NCI-H748 (cell line): ENCODE results near the gene VSNL1.
A peak's percentile ranks its signal among the peaks of the same experiment; 100 is the strongest.

Experiments
- DNase-seq: peaks from one replicate; lab custom pipeline; 2025; ENCODE audit not compliant: unreplicated experiment; lab: John Stamatoyannopoulos, UW

VSNL1 gene

DNA sequence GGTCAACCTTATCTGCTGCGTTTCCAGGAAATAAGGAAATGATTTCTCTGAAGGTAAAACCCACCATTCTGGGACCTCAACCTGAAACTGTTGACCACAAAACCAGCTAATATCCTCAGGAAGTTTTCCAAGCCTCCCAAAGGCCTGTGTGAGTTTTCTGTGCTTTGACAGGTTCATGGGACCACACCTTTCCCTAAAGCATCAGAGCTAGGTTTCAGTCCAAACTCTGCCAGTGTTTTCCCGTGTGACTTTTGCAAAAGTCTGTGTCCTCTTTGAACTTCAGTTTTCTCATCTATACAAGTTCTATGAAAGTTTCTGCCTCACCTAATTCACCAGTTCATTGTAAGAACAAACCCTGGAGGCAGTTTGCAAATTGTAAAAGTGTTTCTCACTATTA lies 39.8 kb downstream of the VSNL1 start:
- no peak for DNase-seq

- DNase-seq: no peak
These were observed 41.3 kb downstream of the VSNL1 start for GRCh38 chr2:17581831-17582230.

DNA sequence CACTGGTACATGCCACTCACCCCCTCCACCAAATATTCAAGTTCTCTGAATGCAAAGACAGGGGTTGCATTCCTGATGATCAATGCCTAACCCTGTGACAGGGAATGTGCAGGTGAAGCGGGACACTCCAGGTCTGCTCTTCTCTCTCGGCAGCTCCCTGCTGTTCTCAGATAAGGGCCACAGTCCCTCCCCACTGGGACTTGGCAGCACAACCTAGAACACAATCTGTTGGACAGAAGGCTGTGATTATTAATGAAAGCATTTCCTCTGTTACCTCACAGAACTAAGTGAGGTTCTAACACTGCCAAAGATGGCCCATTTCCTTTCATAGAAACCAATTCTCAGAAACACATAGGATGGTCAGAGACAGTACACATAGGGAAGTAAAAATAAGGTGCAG lies 42.7 kb downstream of the VSNL1 start:
- DNase-seq: no peak

DNA sequence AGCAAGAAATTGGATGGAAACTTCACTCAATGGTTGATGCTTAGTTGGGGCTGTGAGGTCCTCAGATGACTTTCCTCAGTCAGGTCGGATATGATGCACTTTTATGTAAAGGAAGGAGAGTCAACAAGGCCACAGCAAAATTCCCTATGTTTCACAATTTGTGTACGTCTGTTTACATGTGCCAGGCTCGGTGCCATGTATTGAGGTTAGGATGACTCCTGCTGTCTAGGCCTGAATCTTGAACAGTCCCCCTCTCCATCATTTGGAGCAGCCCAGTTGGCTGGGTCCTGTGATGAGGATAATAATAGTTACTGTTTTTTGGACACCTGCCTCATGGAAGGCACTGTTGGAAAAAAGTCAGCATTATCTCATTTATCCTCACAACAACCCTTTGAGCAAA lies 43.1 kb downstream of the VSNL1 start:
- DNase-seq: no peak

DNA sequence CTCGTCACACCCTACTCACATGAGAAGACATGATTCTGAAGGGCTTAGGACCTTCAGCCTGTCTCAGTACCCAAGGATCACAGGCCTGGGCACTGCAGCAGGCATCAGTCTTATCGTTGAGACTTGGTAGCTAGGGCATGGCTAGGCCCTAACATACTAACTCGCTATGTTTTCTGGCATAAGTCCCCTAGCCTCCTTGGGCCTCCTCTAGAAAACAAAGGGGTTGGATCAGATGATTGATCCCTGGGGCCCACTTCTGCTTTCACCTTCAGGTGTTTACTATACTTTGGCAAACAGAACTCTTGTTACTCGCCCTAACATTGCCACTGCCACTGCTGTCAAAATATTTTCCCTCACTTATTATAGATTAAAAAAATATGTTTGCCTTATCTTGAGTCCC lies 44.2 kb downstream of the VSNL1 start:
- no peak for DNase-seq

- DNase-seq: no peak
These were observed 47.0 kb downstream of the VSNL1 start for GRCh38 chr2:17587469-17587868.

GRCh38 chr2:17588031-17588430 lies 47.5 kb downstream of the VSNL1 start:
- DNase-seq: no peak

DNA sequence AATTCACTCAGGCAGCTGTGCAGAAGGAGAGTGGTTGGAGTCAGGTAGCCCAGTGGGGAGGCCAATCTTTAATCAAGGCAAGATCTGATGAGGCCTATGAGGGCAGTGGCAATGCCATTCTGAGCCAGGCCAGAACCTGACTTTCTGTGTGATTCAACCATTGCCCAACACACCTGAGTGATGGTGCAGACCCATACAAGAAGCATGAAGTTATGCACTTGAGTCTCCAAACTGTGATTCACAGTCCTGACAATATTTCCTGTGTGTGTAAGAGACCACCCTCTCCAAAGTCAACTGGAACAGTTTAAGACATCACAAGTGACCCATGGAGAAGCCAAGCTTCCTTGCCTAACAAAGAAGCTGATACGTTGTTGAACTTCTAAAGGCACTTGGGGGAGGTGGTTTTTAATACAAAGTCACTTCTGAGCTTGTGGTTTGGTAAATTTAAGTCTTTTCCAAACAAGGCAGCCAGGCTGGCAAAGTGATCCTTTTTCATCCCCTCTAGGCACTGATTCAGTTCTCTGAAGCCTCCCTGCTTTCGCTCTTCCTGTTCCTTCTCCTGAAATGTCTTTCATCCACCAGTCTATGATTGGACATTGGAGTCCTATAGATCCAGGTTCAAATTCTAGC lies 49.0 kb downstream of the VSNL1 start:
- no peak for DNase-seq

DNA sequence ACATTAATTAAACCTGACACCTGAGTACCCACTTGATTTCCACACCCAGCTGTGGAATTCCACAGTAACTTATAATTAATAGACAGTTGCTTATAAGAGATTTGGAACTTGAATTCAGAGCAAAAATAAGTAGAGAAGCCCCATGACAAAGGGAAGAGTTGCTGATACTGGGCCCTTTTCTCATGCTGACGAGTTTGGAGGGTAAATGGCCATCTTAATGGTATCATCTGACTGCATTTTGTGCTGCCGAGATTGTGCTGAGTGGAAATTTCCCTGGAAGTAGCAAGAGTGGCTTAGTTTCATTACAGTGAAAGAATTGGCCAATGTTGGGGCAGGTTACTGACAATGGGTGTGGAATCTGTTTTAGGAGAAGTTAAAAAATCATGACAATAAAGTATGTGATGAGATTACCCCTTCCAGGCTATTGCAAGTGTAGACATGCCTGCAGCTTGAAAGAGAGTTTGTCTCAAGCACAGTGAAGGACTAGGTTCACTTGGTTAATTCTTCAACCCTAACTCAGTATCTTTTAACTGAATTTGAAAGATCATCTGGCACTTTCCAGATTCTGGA lies 49.9 kb downstream of the VSNL1 start:
- DNase-seq: no peak

DNA sequence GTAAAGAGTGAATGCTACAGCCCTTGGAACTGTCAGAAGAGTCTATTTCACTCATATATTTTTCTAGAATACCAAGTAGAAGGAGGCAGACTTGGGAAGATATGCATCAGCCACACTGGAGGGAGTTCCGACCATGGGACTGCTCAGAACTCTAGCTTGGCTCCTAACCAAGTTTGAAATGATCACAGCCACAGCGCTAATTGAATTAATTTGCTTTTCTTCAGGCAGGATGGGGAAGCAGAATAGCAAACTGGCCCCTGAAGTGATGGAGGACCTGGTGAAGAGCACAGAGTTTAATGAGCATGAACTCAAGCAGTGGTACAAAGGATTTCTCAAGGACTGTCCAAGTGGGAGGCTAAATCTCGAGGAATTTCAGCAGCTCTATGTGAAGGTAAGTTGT lies 51.4 kb downstream of the VSNL1 start:
- no peak for DNase-seq

DNA sequence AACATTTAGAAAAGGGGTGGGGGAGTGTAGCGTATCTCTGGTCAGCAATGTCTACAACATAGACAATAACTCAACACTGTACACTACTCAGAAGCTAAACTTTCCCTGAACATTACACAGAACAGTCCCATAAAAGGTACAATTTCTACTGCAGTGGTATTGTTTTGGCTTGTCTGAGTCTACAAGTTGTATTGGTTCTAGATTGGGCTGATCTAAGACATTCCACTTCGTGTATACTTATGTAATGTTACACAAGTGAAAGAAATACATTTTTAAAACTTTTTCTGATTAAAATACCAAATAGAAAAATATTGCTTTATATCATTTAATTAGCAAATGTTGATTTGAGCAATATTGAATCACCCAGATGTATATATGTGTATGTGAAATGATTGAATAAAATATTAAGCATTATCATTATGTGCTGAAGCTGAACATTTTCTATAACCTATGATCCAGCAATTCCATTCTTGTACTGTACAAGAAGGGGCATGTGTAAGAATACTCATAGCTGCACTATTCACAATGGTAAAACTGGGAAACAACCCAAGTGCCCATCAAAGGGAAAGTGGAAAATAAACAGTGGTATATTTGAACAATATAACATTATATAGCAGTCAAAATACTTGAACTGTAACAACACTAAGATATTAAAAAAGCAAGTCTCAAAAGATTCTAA lies 52.4 kb downstream of the VSNL1 start:
- DNase-seq: no peak

- no peak for DNase-seq
These were observed 52.9 kb downstream of the VSNL1 start for GRCh38 chr2:17593445-17593840.

GRCh38 chr2:17593841-17594491 lies 53.5 kb downstream of the VSNL1 start:
- no peak for DNase-seq

GRCh38 chr2:17594533-17595401 lies 54.3 kb downstream of the VSNL1 start:
- DNase-seq: no peak

- DNase-seq: no peak
These were observed 59.1 kb downstream of the VSNL1 start for GRCh38 chr2:17599617-17600016.

GRCh38 chr2:17600556-17601204 lies 60.2 kb downstream of the VSNL1 start:
- DNase-seq: no peak

DNA sequence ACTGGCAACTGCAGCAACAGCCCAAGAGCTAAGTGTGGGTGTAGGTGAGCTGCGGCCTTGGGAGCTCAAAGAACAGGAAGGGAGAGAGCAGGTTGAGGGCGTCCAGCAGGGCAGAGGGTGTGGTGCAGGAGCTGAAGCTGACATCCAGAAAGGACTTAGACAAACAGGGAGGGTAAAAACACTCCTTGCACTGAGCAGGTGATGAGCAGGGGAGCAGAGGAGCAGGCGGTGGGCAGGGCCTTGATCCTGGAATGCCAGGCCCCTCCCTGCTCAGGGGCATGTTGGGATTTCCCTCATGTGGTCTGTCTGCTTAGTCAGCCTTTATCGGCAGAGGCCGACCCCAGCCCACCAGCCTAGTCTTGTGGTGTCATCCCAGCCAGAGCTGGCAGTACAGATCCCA lies 63.6 kb downstream of the VSNL1 start:
- DNase-seq: no peak

DNA sequence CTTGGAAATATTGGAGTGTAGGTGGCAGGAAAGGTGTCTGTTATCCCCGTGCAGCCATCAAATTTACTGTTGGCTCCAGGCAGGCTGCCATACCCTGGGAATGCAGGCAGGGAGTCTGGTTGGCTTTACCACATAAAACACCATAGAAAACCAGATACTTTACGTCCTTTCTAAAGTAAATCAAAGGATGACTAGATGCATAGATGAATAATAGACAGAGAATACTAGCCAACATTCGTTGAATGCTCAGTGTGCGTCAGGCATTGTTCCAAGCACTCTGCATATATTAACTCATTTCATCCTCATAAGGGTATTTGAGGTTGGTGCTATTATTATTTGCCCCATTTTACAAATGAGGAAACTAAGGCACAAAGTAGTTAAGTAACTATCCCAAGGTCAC lies 65.2 kb downstream of the VSNL1 start:
- DNase-seq: no peak

DNA sequence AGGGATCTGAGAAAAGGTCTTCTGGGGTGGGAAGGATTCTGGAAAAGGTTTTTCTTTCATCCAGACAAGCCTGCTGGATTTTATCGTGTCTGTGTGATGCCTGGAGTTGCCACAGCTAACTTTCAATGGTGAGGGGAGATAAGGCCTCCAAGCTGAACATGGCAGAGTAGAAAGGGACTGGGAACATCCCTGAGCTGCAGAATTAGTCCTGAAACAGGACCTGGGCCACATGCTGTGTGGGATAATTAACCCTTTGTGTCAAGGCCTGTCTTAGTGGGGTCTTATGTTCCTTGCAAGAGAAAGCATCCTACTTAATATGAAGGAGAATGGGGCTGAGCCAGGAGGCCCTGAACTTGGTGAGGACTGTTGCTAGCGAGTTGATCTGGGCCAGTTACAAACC lies 66.4 kb downstream of the VSNL1 start:
- DNase-seq: no peak

- DNase-seq: no peak
These were observed 66.9 kb downstream of the VSNL1 start for GRCh38 chr2:17607379-17607778.

DNA sequence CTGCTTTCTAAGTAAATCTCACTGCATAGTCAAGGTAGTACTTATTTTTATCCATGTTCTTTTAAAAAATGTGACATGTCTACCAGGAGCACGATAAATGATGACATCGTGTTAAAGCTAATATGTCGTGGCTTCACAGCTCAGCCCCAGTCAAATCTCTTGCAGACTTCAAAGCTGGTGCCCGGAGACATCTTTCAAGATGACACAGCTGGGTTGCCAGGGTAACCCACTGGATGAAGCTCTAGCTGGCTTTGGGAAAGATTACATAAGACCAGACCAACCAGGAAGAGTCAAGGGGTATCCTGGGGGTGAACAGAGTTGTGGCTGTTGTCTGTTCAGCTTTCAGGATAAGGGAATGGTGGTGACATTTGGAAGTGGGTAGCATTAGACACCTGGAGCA lies 67.8 kb downstream of the VSNL1 start:
- DNase-seq: peak; percentile 8
